ENCODE data around the gene MACROD1. TPM values are rescaled to one million over a fixed set of nuclear protein-coding genes. Genes with fewer than 3 reads are reported as not detected.

MACROD1 gene
- total and polyA plus RNA-seq, 2 of the 13 experiments (the other 11 are each of a cell fraction or from before 2014, with no cell fraction given) = 23.1 to 34.5 TPM

GRCh38 chr11:64165842-64166635, at the start of gene MACROD1 (continued):
- TF ChIP-seq REST (IDR thresholded peaks at IDR 0.05; ENCODE audit: borderline replicate concordance in 1 of 2, low read depth in 1 of 2, low read length in 2 of 2) (no peak), RFX5 (IDR thresholded peaks at IDR 0.05; ENCODE audit: low read depth, low read length) (no peak), ZNF256 (CRISPR knock-in tag; conservative IDR thresholded peaks at IDR 0.05) (no peak), NR2C2 (CRISPR knock-in tag; IDR thresholded peaks at IDR 0.05; ENCODE audit: borderline replicate concordance) (peak; percentile 60; the same call in 1 of the 2 replicates), ZNF275 (CRISPR knock-in tag; IDR thresholded peaks at IDR 0.05; ENCODE audit: borderline replicate concordance) (no peak), ZKSCAN5 (CRISPR knock-in tag; IDR thresholded peaks at IDR 0.05) (no peak), HMGXB3 (CRISPR knock-in tag; IDR thresholded peaks at IDR 0.05; ENCODE audit: borderline replicate concordance) (0 out of 2 replicates have a peak, but pooled peaks have one; percentile 25), GPBP1L1 (CRISPR knock-in tag; IDR thresholded peaks at IDR 0.05) (no peak), ATRX (CRISPR knock-in tag; IDR thresholded peaks at IDR 0.05; ENCODE audit: borderline replicate concordance) (no peak), ZNF570 (CRISPR knock-in tag; IDR thresholded peaks at IDR 0.05; ENCODE audit: borderline replicate concordance) (no peak), KDM6A (CRISPR knock-in tag; IDR thresholded peaks at IDR 0.05; ENCODE audit: low read depth) (no peak), SP140L (CRISPR knock-in tag; IDR thresholded peaks at IDR 0.05; ENCODE audit: borderline replicate concordance) (peak; percentile 81; the same call in 1 of the 2 replicates), EEA1 (CRISPR knock-in tag; IDR thresholded peaks at IDR 0.05; ENCODE audit: borderline replicate concordance) (peak; percentile 36; the same call in 1 of the 2 replicates), ZNF12 (CRISPR knock-in tag; IDR thresholded peaks at IDR 0.05) (no peak), ZNF563 (CRISPR knock-in tag; IDR thresholded peaks at IDR 0.05) (peak; percentile 73), ZNF496 (CRISPR knock-in tag; IDR thresholded peaks at IDR 0.05; ENCODE audit: insufficient replicate concordance) (no peak)

All from HepG2 (cell line).